A549 (cell line): ENCODE measurements around the gene ADGRL3.

ENCODE experiments used
- CTCF ChIP-seq: fragments of >200 bp; sonication (Bioruptor Twin); formaldehyde crosslinking; IDR thresholded peaks from 3 replicates; pipeline ENCODE4 v1.5.1; 2016
- E2F6 ChIP-seq: IDR thresholded peaks from 2 replicates; pipeline ENCODE4 v1.6.1; 2012; ENCODE audit warnings: low read depth, borderline replicate concordance
- EP300 ChIP-seq, 2 experiments: fragments of >200 bp; sonication (Bioruptor Twin); formaldehyde crosslinking; IDR thresholded peaks; 2 replicates in 1 of 2; 3 replicates in 1 of 2; pipeline ENCODE4 v1.6.1; 2016 to 2017
- ESRRA ChIP-seq: fragments of 150-350 bp; IDR thresholded peaks from 2 replicates; pipeline ENCODE4 v1.6.1; 2014; ENCODE audit warnings: mild to moderate bottlenecking, low read length, borderline replicate concordance
- FOXS1 ChIP-seq: fragments of 250-450 bp; sonication (Bioruptor Pico); IDR thresholded peaks from 2 replicates; pipeline ENCODE4 v1.5.0; 2020; ENCODE audit warnings: mild to moderate bottlenecking, moderate library complexity
- JUN ChIP-seq, 2 experiments: fragments of >200 bp; sonication (Bioruptor Twin); formaldehyde crosslinking; IDR thresholded peaks; 2 replicates in 1 of 2; 3 replicates in 1 of 2; pipeline ENCODE4 v1.6.1; 2016 to 2017
- JUNB ChIP-seq: fragments of >200 bp; sonication (Bioruptor Twin); formaldehyde crosslinking; IDR thresholded peaks from 2 replicates; pipeline ENCODE4 v1.6.1; 2016
- MAX ChIP-seq: IDR thresholded peaks from 2 replicates; pipeline ENCODE4 v1.6.1; 2012
- POLR2A ChIP-seq: IDR thresholded peaks from 2 replicates; pipeline ENCODE4 v1.6.1; 2012; ENCODE audit warnings: mild to moderate bottlenecking, low read length
- POLR2AphosphoS2 ChIP-seq: conservative IDR thresholded peaks from 2 replicates; pipeline ENCODE4 v1.6.1; 2012; ENCODE audit warnings: low read length, improper control_type of control experiment, inconsistent platforms
- RCOR1 ChIP-seq: fragments of 150-350 bp; IDR thresholded peaks from 2 replicates; pipeline ENCODE4 v1.6.1; 2014; ENCODE audit warnings: antibody characterized with exemption, low read length, low read depth
- REST ChIP-seq: fragments of 200-600 bp; sonication (generic); IDR thresholded peaks from 2 replicates; pipeline ENCODE4 v1.6.1; 2016; ENCODE audit warnings: antibody characterized with exemption, mild to moderate bottlenecking, moderate library complexity
- USF2 ChIP-seq: fragments of 450-650 bp; IDR thresholded peaks from 2 replicates; pipeline ENCODE4 v1.6.1; 2014; ENCODE audit warnings: antibody characterized with exemption
- ZSCAN20 ChIP-seq: fragments of 250-450 bp; sonication (Bioruptor Pico); IDR thresholded peaks from 2 replicates; pipeline ENCODE4 v1.8.0; 2022; ENCODE audit warnings: mild to moderate bottlenecking, moderate library complexity

GRCh38 chr4:61531188-61531587, 331.1 kb downstream of the ADGRL3 start:
- TF ChIP-seq USF2 (no peak), CTCF (no peak), FOXS1 (CRISPR knock-in tag) (no peak), ZSCAN20 (CRISPR knock-in tag) (no peak), EP300 (IDR thresholded peaks at IDR 0.05) (no peak), RCOR1 (no peak), E2F6 (no peak), JUN (IDR thresholded peaks at IDR 0.05) (no peak), POLR2A (no peak), MAX (no peak), JUNB (no peak), ESRRA (no peak), POLR2AphosphoS2 (no peak), REST (no peak)
